ENCODE results near the gene BCAS3.
A peak's percentile ranks its signal among the peaks of the same experiment; 100 is the strongest.

DNA sequence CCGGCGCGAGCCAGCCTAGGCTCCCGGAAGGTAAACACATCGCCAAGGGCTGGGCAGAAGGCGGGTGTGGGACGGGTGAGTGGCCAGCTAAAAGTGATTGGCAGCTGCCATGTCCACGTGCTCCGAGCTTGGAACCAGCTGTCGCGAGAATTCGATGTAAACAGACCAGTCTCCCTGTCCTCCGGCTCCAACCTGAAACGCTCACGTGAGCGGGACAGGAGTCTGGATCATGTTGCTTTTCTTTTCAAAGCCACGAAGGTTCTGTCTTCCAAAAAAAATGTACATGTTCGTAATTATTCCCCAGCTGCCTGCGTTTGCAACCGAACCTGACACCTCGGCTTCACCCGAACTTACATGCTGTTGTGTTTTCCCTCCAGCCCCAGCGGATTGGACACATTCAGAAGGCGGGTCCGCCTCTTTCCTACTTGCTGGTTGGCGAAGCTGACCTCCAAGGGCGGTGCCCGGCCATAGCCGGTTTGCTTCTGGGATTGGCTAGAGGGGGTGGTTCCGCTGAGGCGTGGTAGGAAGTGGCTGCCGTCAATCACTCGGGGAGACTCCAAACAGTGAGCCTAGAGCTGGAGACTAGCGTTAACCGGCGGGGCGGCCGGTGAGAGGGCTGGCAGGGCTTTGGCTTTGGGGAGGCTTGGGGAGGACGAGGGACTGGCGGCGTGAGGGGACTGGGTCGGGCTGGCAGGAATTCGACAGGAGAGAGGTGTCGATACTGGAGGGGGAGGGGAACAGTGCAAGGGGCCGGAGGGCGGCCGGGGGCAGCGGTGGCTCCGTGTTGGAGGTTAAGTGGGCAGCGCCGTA is at the start of gene BCAS3:
- TF ChIP-seq, protein P1, sequence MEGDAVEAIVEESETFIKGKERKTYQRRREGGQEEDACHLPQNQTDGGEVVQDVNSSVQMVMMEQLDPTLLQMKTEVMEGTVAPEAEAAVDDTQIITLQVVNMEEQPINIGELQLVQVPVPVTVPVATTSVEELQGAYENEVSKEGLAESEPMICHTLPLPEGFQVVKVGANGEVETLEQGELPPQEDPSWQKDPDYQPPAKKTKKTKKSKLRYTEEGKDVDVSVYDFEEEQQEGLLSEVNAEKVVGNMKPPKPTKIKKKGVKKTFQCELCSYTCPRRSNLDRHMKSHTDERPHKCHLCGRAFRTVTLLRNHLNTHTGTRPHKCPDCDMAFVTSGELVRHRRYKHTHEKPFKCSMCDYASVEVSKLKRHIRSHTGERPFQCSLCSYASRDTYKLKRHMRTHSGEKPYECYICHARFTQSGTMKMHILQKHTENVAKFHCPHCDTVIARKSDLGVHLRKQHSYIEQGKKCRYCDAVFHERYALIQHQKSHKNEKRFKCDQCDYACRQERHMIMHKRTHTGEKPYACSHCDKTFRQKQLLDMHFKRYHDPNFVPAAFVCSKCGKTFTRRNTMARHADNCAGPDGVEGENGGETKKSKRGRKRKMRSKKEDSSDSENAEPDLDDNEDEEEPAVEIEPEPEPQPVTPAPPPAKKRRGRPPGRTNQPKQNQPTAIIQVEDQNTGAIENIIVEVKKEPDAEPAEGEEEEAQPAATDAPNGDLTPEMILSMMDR (IDR thresholded peaks at IDR 0.05; ENCODE audit: low read depth, low read length, missing input control): no peak
- TF ChIP-seq, protein P2, sequence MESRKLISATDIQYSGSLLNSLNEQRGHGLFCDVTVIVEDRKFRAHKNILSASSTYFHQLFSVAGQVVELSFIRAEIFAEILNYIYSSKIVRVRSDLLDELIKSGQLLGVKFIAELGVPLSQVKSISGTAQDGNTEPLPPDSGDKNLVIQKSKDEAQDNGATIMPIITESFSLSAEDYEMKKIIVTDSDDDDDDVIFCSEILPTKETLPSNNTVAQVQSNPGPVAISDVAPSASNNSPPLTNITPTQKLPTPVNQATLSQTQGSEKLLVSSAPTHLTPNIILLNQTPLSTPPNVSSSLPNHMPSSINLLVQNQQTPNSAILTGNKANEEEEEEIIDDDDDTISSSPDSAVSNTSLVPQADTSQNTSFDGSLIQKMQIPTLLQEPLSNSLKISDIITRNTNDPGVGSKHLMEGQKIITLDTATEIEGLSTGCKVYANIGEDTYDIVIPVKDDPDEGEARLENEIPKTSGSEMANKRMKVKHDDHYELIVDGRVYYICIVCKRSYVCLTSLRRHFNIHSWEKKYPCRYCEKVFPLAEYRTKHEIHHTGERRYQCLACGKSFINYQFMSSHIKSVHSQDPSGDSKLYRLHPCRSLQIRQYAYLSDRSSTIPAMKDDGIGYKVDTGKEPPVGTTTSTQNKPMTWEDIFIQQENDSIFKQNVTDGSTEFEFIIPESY (IDR thresholded peaks at IDR 0.05): peak; percentile 99
- TF ChIP-seq TAF1 (conservative IDR thresholded peaks at IDR 0.05) (peak; percentile 27), FOXA1 (IDR thresholded peaks at IDR 0.05) (peak; percentile 8), RAD21 (IDR thresholded peaks at IDR 0.05) (no peak), SP1 (IDR thresholded peaks at IDR 0.05) (peak; percentile 99), JUND (IDR thresholded peaks at IDR 0.05) (no peak), FOXA2 (IDR thresholded peaks at IDR 0.05) (peak; percentile 34), EGR1 (IDR thresholded peaks at IDR 0.05; ENCODE audit: low read depth in 2 of 2) (no peak), YY1 (IDR thresholded peaks at IDR 0.05) (peak; percentile 80)
- TF ChIP-seq, protein P3, sequence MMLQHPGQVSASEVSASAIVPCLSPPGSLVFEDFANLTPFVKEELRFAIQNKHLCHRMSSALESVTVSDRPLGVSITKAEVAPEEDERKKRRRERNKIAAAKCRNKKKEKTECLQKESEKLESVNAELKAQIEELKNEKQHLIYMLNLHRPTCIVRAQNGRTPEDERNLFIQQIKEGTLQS (IDR thresholded peaks at IDR 0.05): no peak
- TF ChIP-seq, protein P4, sequence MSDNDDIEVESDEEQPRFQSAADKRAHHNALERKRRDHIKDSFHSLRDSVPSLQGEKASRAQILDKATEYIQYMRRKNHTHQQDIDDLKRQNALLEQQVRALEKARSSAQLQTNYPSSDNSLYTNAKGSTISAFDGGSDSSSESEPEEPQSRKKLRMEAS (IDR thresholded peaks at IDR 0.05): peak; percentile 97
